Adrenal gland (tissue), 5 donors: ENCODE data around the gene BEST2.

Experiments used
- CTCF ChIP-seq, 6 experiments: fragments of 450-650 bp in 4 of 6; fragments of 200-600 bp in 2 of 6; sonication (generic) in 1 of 6; IDR thresholded peaks; 1 replicate in 5 of 6; 2 replicates in 1 of 6; pipeline versions ENCODE4 v1.5.1 to v1.8.0; 2016 to 2021; ENCODE audit warnings: antibody characterized with exemption in 6 of 6, mild to moderate bottlenecking in 2 of 6, moderate library complexity in 1 of 6
- POLR2A ChIP-seq, 2 donors: fragments of 450-650 bp; IDR thresholded peaks; one replicate each; pipeline ENCODE4 v1.6.1; 2017; ENCODE audit warnings: antibody characterized with exemption in 2 of 2, mild to moderate bottlenecking in 2 of 2, moderate library complexity in 1 of 2
- donor health status: DM: no; HTN: no; CAD: no.

GRCh38 chr19:12757544-12758274, 6.1 kb downstream of the BEST2 start:
- TF ChIP-seq CTCF (IDR thresholded peaks at IDR 0.05) (peak; percentile 61 to 92 (median 88)), POLR2A (IDR thresholded peaks at IDR 0.05) (no peak)
